ENCODE data around the gene PPIL6.

PPIL6 gene

DNA sequence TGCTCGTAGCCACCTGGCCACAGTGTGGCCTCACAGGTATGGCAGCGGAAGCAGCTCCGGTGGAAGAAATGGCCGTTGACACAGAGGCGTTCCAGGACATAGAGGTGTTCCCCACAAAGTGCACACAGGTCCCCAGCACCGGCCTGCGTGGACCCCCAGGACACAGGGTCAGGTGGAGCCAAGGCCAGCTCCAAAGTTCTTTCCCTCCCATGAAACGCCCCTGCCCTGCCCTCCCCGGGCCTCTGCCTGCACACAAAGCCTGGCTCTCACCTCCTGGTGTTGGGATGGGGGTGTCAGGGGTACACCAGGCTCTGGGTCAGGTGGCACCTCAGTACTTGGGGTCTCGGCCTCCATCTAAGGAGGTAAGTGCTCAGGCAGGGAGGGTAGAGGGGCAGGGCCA, 6.7 kb upstream of the PPIL6 start:
- no peak for ATAC-seq
- TF ChIP-seq BACH2 (CRISPR knock-in tag; IDR thresholded peaks at IDR 0.05; ENCODE audit: borderline replicate concordance) (no peak), ISL1 (CRISPR knock-in tag; IDR thresholded peaks at IDR 0.05) (no peak), TCF4 (CRISPR knock-in tag; IDR thresholded peaks at IDR 0.05; ENCODE audit: borderline replicate concordance) (no peak), SNAI2 (CRISPR knock-in tag; IDR thresholded peaks at IDR 0.05) (no peak), ESRRG (CRISPR knock-in tag; IDR thresholded peaks at IDR 0.05) (no peak), ZFP30 (CRISPR knock-in tag; IDR thresholded peaks at IDR 0.05) (no peak), RARB (CRISPR knock-in tag; IDR thresholded peaks at IDR 0.05) (no peak), ZFP3 (CRISPR knock-in tag; IDR thresholded peaks at IDR 0.05) (no peak), OSR1 (CRISPR knock-in tag; IDR thresholded peaks at IDR 0.05) (no peak), GLIS3 (CRISPR knock-in tag; IDR thresholded peaks at IDR 0.05) (no peak), ZNF70 (CRISPR knock-in tag; IDR thresholded peaks at IDR 0.05) (no peak), ARNTL (CRISPR knock-in tag; IDR thresholded peaks at IDR 0.05; ENCODE audit: borderline replicate concordance, low read depth) (no peak), TOX (CRISPR knock-in tag; IDR thresholded peaks at IDR 0.05; ENCODE audit: borderline replicate concordance) (no peak), ZNF565 (CRISPR knock-in tag; conservative IDR thresholded peaks at IDR 0.05; ENCODE audit: low read depth) (no peak), POU6F1 (CRISPR knock-in tag; IDR thresholded peaks at IDR 0.05; ENCODE audit: borderline replicate concordance, low read depth) (no peak), PPARA (CRISPR knock-in tag; IDR thresholded peaks at IDR 0.05; ENCODE audit: borderline replicate concordance) (no peak)
- TF ChIP-seq, protein P1, sequence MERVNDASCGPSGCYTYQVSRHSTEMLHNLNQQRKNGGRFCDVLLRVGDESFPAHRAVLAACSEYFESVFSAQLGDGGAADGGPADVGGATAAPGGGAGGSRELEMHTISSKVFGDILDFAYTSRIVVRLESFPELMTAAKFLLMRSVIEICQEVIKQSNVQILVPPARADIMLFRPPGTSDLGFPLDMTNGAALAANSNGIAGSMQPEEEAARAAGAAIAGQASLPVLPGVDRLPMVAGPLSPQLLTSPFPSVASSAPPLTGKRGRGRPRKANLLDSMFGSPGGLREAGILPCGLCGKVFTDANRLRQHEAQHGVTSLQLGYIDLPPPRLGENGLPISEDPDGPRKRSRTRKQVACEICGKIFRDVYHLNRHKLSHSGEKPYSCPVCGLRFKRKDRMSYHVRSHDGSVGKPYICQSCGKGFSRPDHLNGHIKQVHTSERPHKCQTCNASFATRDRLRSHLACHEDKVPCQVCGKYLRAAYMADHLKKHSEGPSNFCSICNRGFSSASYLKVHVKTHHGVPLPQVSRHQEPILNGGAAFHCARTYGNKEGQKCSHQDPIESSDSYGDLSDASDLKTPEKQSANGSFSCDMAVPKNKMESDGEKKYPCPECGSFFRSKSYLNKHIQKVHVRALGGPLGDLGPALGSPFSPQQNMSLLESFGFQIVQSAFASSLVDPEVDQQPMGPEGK (CRISPR knock-in tag; IDR thresholded peaks at IDR 0.05; ENCODE audit: borderline replicate concordance) = no peak
- TF ChIP-seq, protein P2, sequence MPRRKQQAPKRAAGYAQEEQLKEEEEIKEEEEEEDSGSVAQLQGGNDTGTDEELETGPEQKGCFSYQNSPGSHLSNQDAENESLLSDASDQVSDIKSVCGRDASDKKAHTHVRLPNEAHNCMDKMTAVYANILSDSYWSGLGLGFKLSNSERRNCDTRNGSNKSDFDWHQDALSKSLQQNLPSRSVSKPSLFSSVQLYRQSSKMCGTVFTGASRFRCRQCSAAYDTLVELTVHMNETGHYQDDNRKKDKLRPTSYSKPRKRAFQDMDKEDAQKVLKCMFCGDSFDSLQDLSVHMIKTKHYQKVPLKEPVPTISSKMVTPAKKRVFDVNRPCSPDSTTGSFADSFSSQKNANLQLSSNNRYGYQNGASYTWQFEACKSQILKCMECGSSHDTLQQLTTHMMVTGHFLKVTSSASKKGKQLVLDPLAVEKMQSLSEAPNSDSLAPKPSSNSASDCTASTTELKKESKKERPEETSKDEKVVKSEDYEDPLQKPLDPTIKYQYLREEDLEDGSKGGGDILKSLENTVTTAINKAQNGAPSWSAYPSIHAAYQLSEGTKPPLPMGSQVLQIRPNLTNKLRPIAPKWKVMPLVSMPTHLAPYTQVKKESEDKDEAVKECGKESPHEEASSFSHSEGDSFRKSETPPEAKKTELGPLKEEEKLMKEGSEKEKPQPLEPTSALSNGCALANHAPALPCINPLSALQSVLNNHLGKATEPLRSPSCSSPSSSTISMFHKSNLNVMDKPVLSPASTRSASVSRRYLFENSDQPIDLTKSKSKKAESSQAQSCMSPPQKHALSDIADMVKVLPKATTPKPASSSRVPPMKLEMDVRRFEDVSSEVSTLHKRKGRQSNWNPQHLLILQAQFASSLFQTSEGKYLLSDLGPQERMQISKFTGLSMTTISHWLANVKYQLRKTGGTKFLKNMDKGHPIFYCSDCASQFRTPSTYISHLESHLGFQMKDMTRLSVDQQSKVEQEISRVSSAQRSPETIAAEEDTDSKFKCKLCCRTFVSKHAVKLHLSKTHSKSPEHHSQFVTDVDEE (CRISPR knock-in tag; IDR thresholded peaks at IDR 0.05) = no peak

DNA sequence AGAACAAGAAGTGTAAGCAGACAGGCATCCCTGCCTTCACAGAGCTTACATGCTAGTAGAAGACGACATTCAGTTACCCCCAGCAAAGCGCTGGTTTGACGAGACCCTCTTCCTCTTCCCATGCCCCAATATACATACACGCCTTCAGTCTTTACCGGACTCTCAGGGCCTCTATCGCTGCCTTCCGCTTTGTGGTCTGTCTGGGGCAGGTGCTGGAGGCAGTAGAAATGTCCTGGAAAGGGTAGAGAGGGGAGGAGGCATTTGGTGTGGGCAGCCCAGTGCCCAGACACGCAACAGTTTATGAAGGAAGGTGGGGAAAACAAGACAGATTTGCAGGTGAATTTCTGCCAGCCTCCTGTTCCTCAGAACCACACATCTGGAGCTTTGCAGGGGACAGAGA, 6.1 kb upstream of the PPIL6 start:
- TF ChIP-seq TOX (CRISPR knock-in tag; IDR thresholded peaks at IDR 0.05; ENCODE audit: borderline replicate concordance) = no peak
- TF ChIP-seq ZNF565 (CRISPR knock-in tag; conservative IDR thresholded peaks at IDR 0.05; ENCODE audit: low read depth) = no peak
- TF ChIP-seq CSDC2 (CRISPR knock-in tag; IDR thresholded peaks at IDR 0.05) = no peak
- TF ChIP-seq, protein P3, sequence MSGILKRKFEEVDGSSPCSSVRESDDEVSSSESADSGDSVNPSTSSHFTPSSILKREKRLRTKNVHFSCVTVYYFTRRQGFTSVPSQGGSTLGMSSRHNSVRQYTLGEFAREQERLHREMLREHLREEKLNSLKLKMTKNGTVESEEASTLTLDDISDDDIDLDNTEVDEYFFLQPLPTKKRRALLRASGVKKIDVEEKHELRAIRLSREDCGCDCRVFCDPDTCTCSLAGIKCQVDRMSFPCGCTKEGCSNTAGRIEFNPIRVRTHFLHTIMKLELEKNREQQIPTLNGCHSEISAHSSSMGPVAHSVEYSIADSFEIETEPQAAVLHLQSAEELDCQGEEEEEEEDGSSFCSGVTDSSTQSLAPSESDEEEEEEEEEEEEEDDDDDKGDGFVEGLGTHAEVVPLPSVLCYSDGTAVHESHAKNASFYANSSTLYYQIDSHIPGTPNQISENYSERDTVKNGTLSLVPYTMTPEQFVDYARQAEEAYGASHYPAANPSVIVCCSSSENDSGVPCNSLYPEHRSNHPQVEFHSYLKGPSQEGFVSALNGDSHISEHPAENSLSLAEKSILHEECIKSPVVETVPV (CRISPR knock-in tag; IDR thresholded peaks at IDR 0.05) = no peak
- TF ChIP-seq ZNF70 (CRISPR knock-in tag; IDR thresholded peaks at IDR 0.05) = no peak
- TF ChIP-seq OSR1 (CRISPR knock-in tag; IDR thresholded peaks at IDR 0.05) = no peak
- no peak for TF ChIP-seq ZNF8 (CRISPR knock-in tag; IDR thresholded peaks at IDR 0.05)
- no peak for TF ChIP-seq RARB (CRISPR knock-in tag; IDR thresholded peaks at IDR 0.05)
- TF ChIP-seq ISL1 (CRISPR knock-in tag; IDR thresholded peaks at IDR 0.05) = no peak
- ATAC-seq = no peak

DNA sequence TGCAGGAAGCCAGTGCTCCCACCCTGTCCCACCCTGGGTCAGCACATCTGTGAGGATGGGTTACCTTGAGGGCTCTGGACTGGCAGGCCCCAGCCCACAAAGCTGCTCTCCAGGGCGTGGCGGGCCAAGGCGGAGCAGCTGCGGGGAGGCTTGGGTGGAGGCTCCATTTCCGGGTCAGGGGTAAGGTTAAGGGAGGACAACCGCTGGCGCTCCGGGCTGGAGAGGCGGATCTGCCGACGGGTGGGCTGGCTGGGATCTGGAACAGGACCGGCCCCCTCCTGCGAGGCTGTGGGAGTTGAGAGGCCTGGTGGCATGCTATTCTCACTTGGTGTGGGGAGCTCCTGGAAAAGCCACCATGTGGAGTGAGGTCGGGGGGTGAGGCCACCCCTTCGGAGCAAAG, 5.6 kb upstream of the PPIL6 start:
- ATAC-seq = no peak
- TF ChIP-seq, protein P1 (CRISPR knock-in tag; IDR thresholded peaks at IDR 0.05; ENCODE audit: borderline replicate concordance) = no peak
- TF ChIP-seq TOX (CRISPR knock-in tag; IDR thresholded peaks at IDR 0.05; ENCODE audit: borderline replicate concordance) (no peak), PPARA (CRISPR knock-in tag; IDR thresholded peaks at IDR 0.05; ENCODE audit: borderline replicate concordance) (no peak), ZNF70 (CRISPR knock-in tag; IDR thresholded peaks at IDR 0.05) (no peak), ZNF565 (CRISPR knock-in tag; conservative IDR thresholded peaks at IDR 0.05; ENCODE audit: low read depth) (no peak), ZFP3 (CRISPR knock-in tag; IDR thresholded peaks at IDR 0.05) (no peak), ESRRG (CRISPR knock-in tag; IDR thresholded peaks at IDR 0.05) (no peak), ZC3H10 (CRISPR knock-in tag; IDR thresholded peaks at IDR 0.05) (no peak), SNAI2 (CRISPR knock-in tag; IDR thresholded peaks at IDR 0.05) (no peak), CSDC2 (CRISPR knock-in tag; IDR thresholded peaks at IDR 0.05) (no peak), GLIS3 (CRISPR knock-in tag; IDR thresholded peaks at IDR 0.05) (no peak), TCF4 (CRISPR knock-in tag; IDR thresholded peaks at IDR 0.05; ENCODE audit: borderline replicate concordance) (no peak), ZNF8 (CRISPR knock-in tag; IDR thresholded peaks at IDR 0.05) (no peak), BACH2 (CRISPR knock-in tag; IDR thresholded peaks at IDR 0.05; ENCODE audit: borderline replicate concordance) (no peak), ZFP30 (CRISPR knock-in tag; IDR thresholded peaks at IDR 0.05) (no peak), OSR1 (CRISPR knock-in tag; IDR thresholded peaks at IDR 0.05) (no peak)
- TF ChIP-seq, protein P2 (CRISPR knock-in tag; IDR thresholded peaks at IDR 0.05) = no peak
